HCT116 (cell line): ENCODE results near the gene ERBIN. TPM values are rescaled to one million over a fixed set of nuclear protein-coding genes. Genes with fewer than 3 reads are reported as not detected.

Experiments
- ATAC-seq: fragments of 200-7000 bp; cut with Tn5 transposase; 2 replicates; pipeline ENCODE4 v1.9.1; 2020; ENCODE audit warnings: mild to moderate bottlenecking, moderate library complexity
- BruUV-seq: library from RNA; stranded (reverse); fragments of 400-500 nt; replicated peaks from 2 replicates; lab custom pipeline; 2021; lab: Mats Ljungman, UMichigan
- CTCF ChIA-PET: fragments of 300-600 bp; sonication (Branson Sonifier 250); formaldehyde crosslinking; loops from one replicate; lab custom pipeline; 2021; ENCODE audit warnings: antibody characterized with exemption; lab: Charles Lee
- POLR2A ChIA-PET: fragments of 300-600, 350-600 bp; sonication (Branson Sonifier 250); formaldehyde crosslinking; loops from one replicate; lab custom pipeline; 2021; ENCODE audit warnings: antibody characterized with exemption; lab: Charles Lee
- RAD21 ChIA-PET, 2 experiments: fragments of 300-600 bp; sonication (Branson Sonifier 250); formaldehyde crosslinking; loops; one replicate each; lab custom pipeline; 2023; ENCODE audit warnings: low total read pairs in 2 of 2; ENCODE audit not compliant: uncharacterized antibody in 2 of 2, unreplicated experiment in 2 of 2, low non-redundant PET in 1 of 2; lab: Charles Lee
- DNase-seq: peaks from one replicate; pipeline ENCODE4 v3.0.0-alpha.2; 2010; ENCODE audit warnings: low read depth, low spot score
- H2AFZ ChIP-seq: fragments of 200-600 bp; shearing (Covaris generic), sonication (generic); 2 replicates; pipeline ENCODE4 v1.6.1; 2017; ENCODE audit warnings: low read depth, mixed run types, mixed read lengths, antibody characterized with exemption, low read length; ENCODE audit not compliant: poor library complexity, severe bottlenecking
- H3K27ac ChIP-seq: 2 replicates; pipeline ENCODE4 v1.5.1; 2012; ENCODE audit warnings: low read depth, low read length
- H3K27me3 ChIP-seq: fragments of 200-600 bp; sonication (generic); 2 replicates; pipeline ENCODE4 v1.6.1; 2016; ENCODE audit warnings: mixed run types, low read length, mixed read lengths; ENCODE audit not compliant: insufficient read depth
- H3K36me3 ChIP-seq, 2 experiments: fragments of 200-500 bp in 1 of 2; fragments of 200-600 bp in 1 of 2; sonication (Bioruptor generic) in 1 of 2; sonication (generic) in 1 of 2; 2 replicates each; pipeline versions ENCODE4 v1.5.1 to v1.6.1; 2014 to 2016; ENCODE audit warnings: low read length in 2 of 2, inconsistent platforms in 1 of 2, mixed read lengths in 1 of 2, mixed run types in 1 of 2; ENCODE audit not compliant: insufficient read depth in 2 of 2, control insufficient read depth in 1 of 2
- H3K4me1 ChIP-seq, 2 experiments: fragments of 200-600 bp in 1 of 2; sonication (generic) in 1 of 2; 2 replicates each; pipeline versions ENCODE4 v1.5.1 to v1.6.1; 2012 to 2017; ENCODE audit warnings: low read length in 2 of 2, inconsistent platforms in 1 of 2, mild to moderate bottlenecking in 1 of 2, mixed read lengths in 1 of 2, mixed run types in 1 of 2, moderate library complexity in 1 of 2; ENCODE audit not compliant: insufficient read depth in 2 of 2, control insufficient read depth in 1 of 2
- H3K4me2 ChIP-seq: fragments of 200-600 bp; sonication (generic); 2 replicates; pipeline ENCODE4 v1.6.1; 2017; ENCODE audit warnings: mixed run types, low read length, mixed read lengths
- H3K4me3 ChIP-seq, 2 experiments: fragments of 200-600 bp in 1 of 2; sonication (generic) in 1 of 2; replicated peaks in 1 of 2; 2 replicates each; pipeline ENCODE4 v1.5.1; 2011 to 2016; ENCODE audit warnings: low read length in 2 of 2, control low read depth in 1 of 2, low read depth in 1 of 2, mild to moderate bottlenecking in 1 of 2, mixed read lengths in 1 of 2, mixed run types in 1 of 2
- H3K79me2 ChIP-seq: fragments of 200-600 bp; sonication (generic); 2 replicates; pipeline ENCODE4 v1.6.1; 2017; ENCODE audit warnings: mild to moderate bottlenecking, mixed run types, low read length, moderate library complexity, mixed read lengths; ENCODE audit not compliant: insufficient read depth
- H3K9ac ChIP-seq: fragments of 200-600 bp; sonication (generic); 2 replicates; pipeline ENCODE4 v1.6.1; 2016; ENCODE audit warnings: low read length, mixed read lengths
- H3K9me2 ChIP-seq: fragments of 200-600 bp; sonication (generic), shearing (Covaris generic); 2 replicates; pipeline ENCODE4 v1.6.1; 2017; ENCODE audit warnings: mixed run types, mild to moderate bottlenecking, moderate library complexity; ENCODE audit not compliant: insufficient read depth
- H3K9me3 ChIP-seq, 2 experiments: fragments of 200-500 bp in 1 of 2; fragments of 200-600 bp in 1 of 2; sonication (Bioruptor generic) in 1 of 2; sonication (generic) in 1 of 2; 2 replicates each; pipeline ENCODE4 v1.6.1; 2014 to 2017; ENCODE audit warnings: low read length in 2 of 2, mixed read lengths in 2 of 2, inconsistent platforms in 1 of 2, low read depth in 1 of 2, mild to moderate bottlenecking in 1 of 2, mixed run types in 1 of 2, moderate library complexity in 1 of 2; ENCODE audit not compliant: control insufficient read depth in 1 of 2, insufficient read depth in 1 of 2
- H4K20me1 ChIP-seq: fragments of 200-600 bp; sonication (generic), shearing (Covaris generic); 2 replicates; pipeline ENCODE4 v1.6.1; 2017; ENCODE audit warnings: mixed run types, mild to moderate bottlenecking, moderate library complexity; ENCODE audit not compliant: insufficient read depth
- CEBPB ChIP-seq: IDR thresholded peaks from 2 replicates; pipeline ENCODE4 v1.6.1; 2012; ENCODE audit warnings: low read depth
- JUND ChIP-seq: IDR thresholded peaks from 2 replicates; pipeline ENCODE4 v1.6.1; 2012
- POLR2A ChIP-seq: IDR thresholded peaks from 2 replicates; pipeline ENCODE4 v1.7.0; 2011; ENCODE audit warnings: borderline replicate concordance; ENCODE audit not compliant: insufficient read depth, insufficient read length; ENCODE audit errors: extremely low read depth
- POLR2AphosphoS5 ChIP-seq: IDR thresholded peaks from 2 replicates; pipeline ENCODE4 v1.6.1; 2011; ENCODE audit warnings: mild to moderate bottlenecking, low read depth, low read length, moderate library complexity
- RAD21 ChIP-seq: IDR thresholded peaks from 2 replicates; pipeline ENCODE4 v1.6.1; 2012; ENCODE audit warnings: low read depth, mild to moderate bottlenecking
- SIN3A ChIP-seq: IDR thresholded peaks from 2 replicates; pipeline ENCODE4 v1.6.1; 2012; ENCODE audit warnings: low read depth
- SP1 ChIP-seq: IDR thresholded peaks from 2 replicates; pipeline ENCODE4 v1.6.1; 2012; ENCODE audit warnings: low read depth
- SRF ChIP-seq: IDR thresholded peaks from 2 replicates; pipeline ENCODE4 v1.6.1; 2012; ENCODE audit warnings: low read depth
- TCF7L2 ChIP-seq: IDR thresholded peaks from 2 replicates; pipeline ENCODE4 v1.7.0; 2011; ENCODE audit warnings: borderline replicate concordance, inconsistent platforms; ENCODE audit not compliant: insufficient read depth, insufficient read length; ENCODE audit errors: extremely low read depth
- ZNF274 ChIP-seq: fragments of 200-500 bp; sonication (Bioruptor generic); IDR thresholded peaks from 2 replicates; pipeline ENCODE4 v1.6.1; 2014; ENCODE audit warnings: mild to moderate bottlenecking, low read depth, low read length, inconsistent platforms
- intact Hi-C: fragments of 100-400 bp; cut with micrococcal nuclease; formaldehyde crosslinking; loops from 2 replicates; pipeline ENCODE4 v1.10.0; 2022
- total RNA-seq: library from RNA; stranded (reverse); gene quantifications from one replicate; pipeline ENCODE4 v1.2.1, GENCODE V29; 2021; ENCODE audit not compliant: unreplicated experiment
- TF ChIP-seq, protein P1 (sequence below): IDR thresholded peaks from 2 replicates; pipeline ENCODE4 v1.6.1; 2012; ENCODE audit warnings: low read depth
- TF ChIP-seq, protein P2 (sequence below): IDR thresholded peaks from 2 replicates; pipeline ENCODE4 v1.6.1; 2011; ENCODE audit warnings: mild to moderate bottlenecking, low read length, moderate library complexity; ENCODE audit not compliant: insufficient replicate concordance; ENCODE audit errors: extremely low read depth
- TF ChIP-seq, protein P3 (sequence below): IDR thresholded peaks from 2 replicates; pipeline ENCODE4 v1.6.1; 2012

The ERBIN gene
- total RNA-seq, 1 experiment from 2014 or later, result 57.4 TPM

DNA sequence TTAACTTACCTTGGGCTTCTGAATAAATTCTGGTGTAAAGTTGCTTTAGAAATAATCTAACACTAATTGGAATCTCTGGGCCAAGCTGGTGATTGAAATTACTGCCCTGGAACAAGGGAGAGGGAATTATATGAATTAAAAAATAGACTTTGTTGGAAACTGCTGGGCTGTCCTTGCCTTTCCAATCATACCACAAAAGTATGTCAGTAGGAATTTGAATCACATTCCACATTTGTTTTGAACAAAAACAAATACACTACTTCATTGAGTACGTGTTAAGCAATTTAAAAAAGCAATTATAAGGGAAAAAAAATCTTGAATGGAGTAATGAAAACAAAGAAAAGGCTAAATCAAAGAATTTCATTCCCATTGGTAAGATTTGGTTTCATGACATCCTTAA lies 115.3 kb downstream of the ERBIN start:
- Histone ChIP-seq H3K4me1 (no peaks in the 10 kb centered on the region), H3K79me2 (no peaks in the 10 kb centered on the region), H4K20me1 (no peaks in the 10 kb centered on the region), H2AFZ (no peak overlapping the region), H3K9ac (no peak overlapping the region), H3K9me3 (no peaks in the 10 kb centered on the region), H3K27ac (no peak overlapping the region), H3K36me3 (peaks cover 4 to 6% of the 10 kb centered on the region in 2 experiments; a peak in 3 of 4 replicates), H3K4me3 (no peak overlapping the region), H3K4me2 (no peak overlapping the region), H3K9me2 (no peaks in the 10 kb centered on the region), H3K27me3 (no peaks in the 10 kb centered on the region)
- RAD21 ChIA-PET, result no interaction called here
- no peak for TF ChIP-seq SRF
- TF ChIP-seq, protein P1, sequence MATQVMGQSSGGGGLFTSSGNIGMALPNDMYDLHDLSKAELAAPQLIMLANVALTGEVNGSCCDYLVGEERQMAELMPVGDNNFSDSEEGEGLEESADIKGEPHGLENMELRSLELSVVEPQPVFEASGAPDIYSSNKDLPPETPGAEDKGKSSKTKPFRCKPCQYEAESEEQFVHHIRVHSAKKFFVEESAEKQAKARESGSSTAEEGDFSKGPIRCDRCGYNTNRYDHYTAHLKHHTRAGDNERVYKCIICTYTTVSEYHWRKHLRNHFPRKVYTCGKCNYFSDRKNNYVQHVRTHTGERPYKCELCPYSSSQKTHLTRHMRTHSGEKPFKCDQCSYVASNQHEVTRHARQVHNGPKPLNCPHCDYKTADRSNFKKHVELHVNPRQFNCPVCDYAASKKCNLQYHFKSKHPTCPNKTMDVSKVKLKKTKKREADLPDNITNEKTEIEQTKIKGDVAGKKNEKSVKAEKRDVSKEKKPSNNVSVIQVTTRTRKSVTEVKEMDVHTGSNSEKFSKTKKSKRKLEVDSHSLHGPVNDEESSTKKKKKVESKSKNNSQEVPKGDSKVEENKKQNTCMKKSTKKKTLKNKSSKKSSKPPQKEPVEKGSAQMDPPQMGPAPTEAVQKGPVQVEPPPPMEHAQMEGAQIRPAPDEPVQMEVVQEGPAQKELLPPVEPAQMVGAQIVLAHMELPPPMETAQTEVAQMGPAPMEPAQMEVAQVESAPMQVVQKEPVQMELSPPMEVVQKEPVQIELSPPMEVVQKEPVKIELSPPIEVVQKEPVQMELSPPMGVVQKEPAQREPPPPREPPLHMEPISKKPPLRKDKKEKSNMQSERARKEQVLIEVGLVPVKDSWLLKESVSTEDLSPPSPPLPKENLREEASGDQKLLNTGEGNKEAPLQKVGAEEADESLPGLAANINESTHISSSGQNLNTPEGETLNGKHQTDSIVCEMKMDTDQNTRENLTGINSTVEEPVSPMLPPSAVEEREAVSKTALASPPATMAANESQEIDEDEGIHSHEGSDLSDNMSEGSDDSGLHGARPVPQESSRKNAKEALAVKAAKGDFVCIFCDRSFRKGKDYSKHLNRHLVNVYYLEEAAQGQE, result no peak
- no peak for TF ChIP-seq SIN3A
- no peak for TF ChIP-seq TCF7L2
- TF ChIP-seq POLR2A, result no peak
- no peak for TF ChIP-seq JUND
- no peak for TF ChIP-seq POLR2AphosphoS5
- TF ChIP-seq SP1, result no peak
- TF ChIP-seq, protein P2, sequence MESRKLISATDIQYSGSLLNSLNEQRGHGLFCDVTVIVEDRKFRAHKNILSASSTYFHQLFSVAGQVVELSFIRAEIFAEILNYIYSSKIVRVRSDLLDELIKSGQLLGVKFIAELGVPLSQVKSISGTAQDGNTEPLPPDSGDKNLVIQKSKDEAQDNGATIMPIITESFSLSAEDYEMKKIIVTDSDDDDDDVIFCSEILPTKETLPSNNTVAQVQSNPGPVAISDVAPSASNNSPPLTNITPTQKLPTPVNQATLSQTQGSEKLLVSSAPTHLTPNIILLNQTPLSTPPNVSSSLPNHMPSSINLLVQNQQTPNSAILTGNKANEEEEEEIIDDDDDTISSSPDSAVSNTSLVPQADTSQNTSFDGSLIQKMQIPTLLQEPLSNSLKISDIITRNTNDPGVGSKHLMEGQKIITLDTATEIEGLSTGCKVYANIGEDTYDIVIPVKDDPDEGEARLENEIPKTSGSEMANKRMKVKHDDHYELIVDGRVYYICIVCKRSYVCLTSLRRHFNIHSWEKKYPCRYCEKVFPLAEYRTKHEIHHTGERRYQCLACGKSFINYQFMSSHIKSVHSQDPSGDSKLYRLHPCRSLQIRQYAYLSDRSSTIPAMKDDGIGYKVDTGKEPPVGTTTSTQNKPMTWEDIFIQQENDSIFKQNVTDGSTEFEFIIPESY, result no peak
- no peak for TF ChIP-seq ZNF274
- no peak for TF ChIP-seq RAD21
- TF ChIP-seq, protein P3, sequence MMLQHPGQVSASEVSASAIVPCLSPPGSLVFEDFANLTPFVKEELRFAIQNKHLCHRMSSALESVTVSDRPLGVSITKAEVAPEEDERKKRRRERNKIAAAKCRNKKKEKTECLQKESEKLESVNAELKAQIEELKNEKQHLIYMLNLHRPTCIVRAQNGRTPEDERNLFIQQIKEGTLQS, result no peak
- no peak for TF ChIP-seq CEBPB
- POLR2A ChIA-PET, result no interaction called here
- DNase-seq (no peak), ATAC-seq (no peak)
- BruUV-seq, result no TSS peak
- intact Hi-C loops, result no loop called here
- CTCF ChIA-PET, result no interaction called here
